HG02571 (cell line): ENCODE measurements around the gene DNAJC13.
"Not testable (repeated sequence)": the region's sequence is repeated elsewhere in the genome, so short reads cannot be mapped to it uniquely, and the experiment has no call there.

Experiments
- ATAC-seq: cut with Tn5 transposase; IDR thresholded peaks from one replicate; pipeline ENCODE4 v1.9.1; 2021; ENCODE audit warnings: mild to moderate bottlenecking, moderate library complexity; ENCODE audit not compliant: unreplicated experiment

Gene DNAJC13

GRCh38 chr3:132542577-132542976 lies 125.3 kb downstream of the DNAJC13 start:
- ATAC-seq = no peak

- ATAC-seq = peak; percentile 53
Measured at GRCh38 chr3:132543011-132543739, 125.9 kb downstream of the DNAJC13 start.

GRCh38 chr3:132544130-132544529 lies 126.8 kb downstream of the DNAJC13 start:
- ATAC-seq = no peak

GRCh38 chr3:132545471-132545870 lies 128.2 kb downstream of the DNAJC13 start:
- no peak for ATAC-seq

- no peak for ATAC-seq
Measured at GRCh38 chr3:132549169-132549568, 131.9 kb downstream of the DNAJC13 start.

- ATAC-seq = peak; percentile 76
Measured at GRCh38 chr3:132549890-132550578, 132.7 kb downstream of the DNAJC13 start.

- ATAC-seq = no peak
Measured at GRCh38 chr3:132550579-132551305, 133.4 kb downstream of the DNAJC13 start.

GRCh38 chr3:132553826-132554225 lies 136.5 kb downstream of the DNAJC13 start:
- no peak for ATAC-seq

GRCh38 chr3:132554437-132554836 lies 137.1 kb downstream of the DNAJC13 start:
- no peak for ATAC-seq

- ATAC-seq = no peak
Measured at GRCh38 chr3:132555306-132556035, 138.2 kb downstream of the DNAJC13 start.

GRCh38 chr3:132556036-132556386 lies 138.7 kb downstream of the DNAJC13 start:
- ATAC-seq = not testable (repeated sequence)

GRCh38 chr3:132556508-132557159 lies 139.3 kb downstream of the DNAJC13 start:
- no peak for ATAC-seq

- ATAC-seq = no peak
Measured at GRCh38 chr3:132561003-132561402, 143.7 kb downstream of the DNAJC13 start.

GRCh38 chr3:132563420-132564069 lies 146.2 kb downstream of the DNAJC13 start:
- no peak for ATAC-seq

GRCh38 chr3:132564070-132564465 lies 146.8 kb downstream of the DNAJC13 start:
- ATAC-seq = no peak

GRCh38 chr3:132568422-132568821 lies 151.1 kb downstream of the DNAJC13 start:
- ATAC-seq = no peak

- no peak for ATAC-seq
Measured at GRCh38 chr3:132569153-132569552, 151.9 kb downstream of the DNAJC13 start.

- no peak for ATAC-seq
Measured at GRCh38 chr3:132569580-132569979, 152.3 kb downstream of the DNAJC13 start.

- no peak for ATAC-seq
Measured at GRCh38 chr3:132570016-132570415, 152.7 kb downstream of the DNAJC13 start.

GRCh38 chr3:132573797-132574211 lies 156.5 kb downstream of the DNAJC13 start:
- ATAC-seq = no peak
